Measurements from ENCODE around the gene ING4. TPM values are rescaled to one million over a fixed set of nuclear protein-coding genes. Genes with fewer than 3 reads are reported as not detected.
"Not testable (repeated sequence)": the region's sequence is repeated elsewhere in the genome, so short reads cannot be mapped to it uniquely, and the experiment has no call there.

Gene ING4
- total RNA-seq = 10 to 100 TPM; 19.7 to 43.3 TPM
- polyA plus RNA-seq = 10 to 100 TPM; 45.3 to 63.7 TPM
- long read RNA-seq, donor 1, transcript ING4-202 (8 exons, 1,393 nt) = major isoform, 41 of 107 reads
- long read RNA-seq, donor 1, transcript ING4-201 (8 exons, 1,709 nt) = minor isoform, 29 of 107 reads
- long read RNA-seq, donor 1, transcript ING4-203 (8 exons, 741 nt) = minor isoform, 9 of 107 reads
- long read RNA-seq, donor 1, partial matches to known transcripts = 3 of 107 reads
- long read RNA-seq, donor 1, other reads (novel, unspliced or antisense) = 16 of 107 reads
- long read RNA-seq, donor 2, transcript ING4-201 (8 exons, 1,709 nt) = major isoform, 11 of 32 reads
- long read RNA-seq, donor 2, transcript ING4-202 (8 exons, 1,393 nt) = minor isoform, 7 of 32 reads
- long read RNA-seq, donor 2, partial matches to known transcripts = 4 of 32 reads
- long read RNA-seq, donor 2, other reads (novel, unspliced or antisense) = 6 of 32 reads

GRCh38 chr12:6662906-6663742, at the start of gene ING4:
TSS of gene ING4 (minus strand) at chr12:6663119. CDS start at chr12:6663101, 18 bp downstream.
- DNase-seq (peak; percentile 98), ATAC-seq (ENCODE audit: low FRiP score) (peak; percentile 100)
- intact Hi-C loops (cut with DNase I) = loop anchor here in 1 of 2 donors (1.0 to 5.0 kb wide), 3 partner anchors 26 to 94 kb away; partner anchors contain the start of genes NOP2 and ZNF384
- Histone ChIP-seq H3K4me3 (ENCODE audit: low read length in 2 of 2) (peak within 1 kb of the TSS; percentile 89 to 91), H3K9me3 (ENCODE audit: control insufficient read depth, low read length) (no peaks in the 10 kb centered on the region), H3K4me1 (ENCODE audit: control insufficient read depth in 1 of 2, insufficient read depth in 2 of 2, low read length in 2 of 2) (no peaks in the 10 kb centered on the region), H3K27ac (ENCODE audit: low read depth in 1 of 2, low read length in 2 of 2) (peak within 1 kb of the TSS in 1 of 2 donors; percentile 58), H3K36me3 (ENCODE audit: control insufficient read depth in 1 of 2, insufficient read depth in 2 of 2, low read length in 1 of 2) (peaks cover 0 to 9% of the 10 kb centered on the region in 2 donors), H3K27me3 (ENCODE audit: control insufficient read depth in 1 of 2, insufficient read depth in 2 of 2, low read length in 1 of 2) (no peaks in the 10 kb centered on the region)
- WGBS, 2 donors = 2% methylated on average over 37 of the region's 37 CpGs

GRCh38 chr12:6708960-6709394, 46.1 kb upstream of the ING4 start:
- DNase-seq (peak in 1 of 2 donors; percentile 51), ATAC-seq (ENCODE audit: low FRiP score) (no peak)
- no peak overlapping the region for H3K27ac ChIP-seq (ENCODE audit: low read depth in 1 of 2, low read length in 2 of 2)
- H3K27me3 ChIP-seq (ENCODE audit: control insufficient read depth in 1 of 2, insufficient read depth in 2 of 2, low read length in 1 of 2) = no peaks in the 10 kb centered on the region
- H3K9me3 ChIP-seq (ENCODE audit: control insufficient read depth, low read length) = no peaks in the 10 kb centered on the region
- intact Hi-C loops (cut with DNase I) = no loop called here
- H3K4me1 ChIP-seq (ENCODE audit: control insufficient read depth in 1 of 2, insufficient read depth in 2 of 2, low read length in 2 of 2) = no peaks in the 10 kb centered on the region
- 78 to 83% methylated on average over 16 of the region's 16 CpGs for WGBS, 2 donors
- no peaks in the 10 kb centered on the region for H3K36me3 ChIP-seq (ENCODE audit: control insufficient read depth in 1 of 2, insufficient read depth in 2 of 2, low read length in 1 of 2)
- no peak overlapping the region for H3K4me3 ChIP-seq (ENCODE audit: low read length in 2 of 2)

- WGBS, 2 donors = 91 to 93% methylated on average over 21 of the region's 21 CpGs
- H3K4me1 ChIP-seq (ENCODE audit: control insufficient read depth in 1 of 2, insufficient read depth in 2 of 2, low read length in 2 of 2); H3K27me3 ChIP-seq (ENCODE audit: control insufficient read depth in 1 of 2, insufficient read depth in 2 of 2, low read length in 1 of 2); H3K36me3 ChIP-seq (ENCODE audit: control insufficient read depth in 1 of 2, insufficient read depth in 2 of 2, low read length in 1 of 2); H3K9me3 ChIP-seq (ENCODE audit: control insufficient read depth, low read length); H3K27ac ChIP-seq (ENCODE audit: low read depth in 1 of 2, low read length in 2 of 2); H3K4me3 ChIP-seq (ENCODE audit: low read length in 2 of 2); ATAC-seq (ENCODE audit: low FRiP score); intact Hi-C loops (cut with DNase I): not testable (repeated sequence)
- DNase-seq = peak in 1 of 2 donors; percentile 57
Measured at GRCh38 chr12:6708351-6708750, 45.4 kb upstream of the ING4 start.

GRCh38 chr12:6703631-6704030, 40.7 kb upstream of the ING4 start:
- H3K9me3 ChIP-seq (ENCODE audit: control insufficient read depth, low read length) = no peaks in the 10 kb centered on the region
- H3K36me3 ChIP-seq (ENCODE audit: control insufficient read depth in 1 of 2, insufficient read depth in 2 of 2, low read length in 1 of 2) = no peaks in the 10 kb centered on the region
- ATAC-seq (ENCODE audit: low FRiP score) (no peak), DNase-seq (peak; percentile 28 to 43)
- no peaks in the 10 kb centered on the region for H3K27me3 ChIP-seq (ENCODE audit: control insufficient read depth in 1 of 2, insufficient read depth in 2 of 2, low read length in 1 of 2)
- intact Hi-C loops (cut with DNase I) = no loop called here
- no peaks in the 10 kb centered on the region for H3K4me1 ChIP-seq (ENCODE audit: control insufficient read depth in 1 of 2, insufficient read depth in 2 of 2, low read length in 2 of 2)
- H3K4me3 ChIP-seq (ENCODE audit: low read length in 2 of 2) = no peak overlapping the region
- 27 to 32% methylated on average over 10 of the region's 10 CpGs for WGBS, 2 donors
- H3K27ac ChIP-seq (ENCODE audit: low read depth in 1 of 2, low read length in 2 of 2) = no peak overlapping the region

- H3K27me3 ChIP-seq (ENCODE audit: control insufficient read depth in 1 of 2, insufficient read depth in 2 of 2, low read length in 1 of 2) = no peaks in the 10 kb centered on the region
- H3K4me1 ChIP-seq (ENCODE audit: control insufficient read depth in 1 of 2, insufficient read depth in 2 of 2, low read length in 2 of 2) = no peaks in the 10 kb centered on the region
- H3K9me3 ChIP-seq (ENCODE audit: control insufficient read depth, low read length) = no peaks in the 10 kb centered on the region
- 27% methylated on average over 13 of the region's 13 CpGs for WGBS, 2 donors
- DNase-seq (peak in 1 of 2 donors; percentile 5), ATAC-seq (ENCODE audit: low FRiP score) (no peak)
- H3K36me3 ChIP-seq (ENCODE audit: control insufficient read depth in 1 of 2, insufficient read depth in 2 of 2, low read length in 1 of 2) = no peaks in the 10 kb centered on the region
- intact Hi-C loops (cut with DNase I) = no loop called here
- peak overlapping the region in 1 of 2 donors; percentile 87 for H3K4me3 ChIP-seq (ENCODE audit: low read length in 2 of 2)
- no peak overlapping the region for H3K27ac ChIP-seq (ENCODE audit: low read depth in 1 of 2, low read length in 2 of 2)
Measured at GRCh38 chr12:6701078-6701768, 38.3 kb upstream of the ING4 start.

- peak within 1 kb of the TSS; percentile 36 to 87 for H3K4me3 ChIP-seq (ENCODE audit: low read length in 2 of 2)
- WGBS, 2 donors = 0 to 1% methylated on average over 14 to 42 of the region's 43 CpGs
- peak within 1 kb of the TSS in 1 of 2 donors; percentile 20 for H3K27ac ChIP-seq (ENCODE audit: low read depth in 1 of 2, low read length in 2 of 2)
- no peaks in the 10 kb centered on the region for H3K27me3 ChIP-seq (ENCODE audit: control insufficient read depth in 1 of 2, insufficient read depth in 2 of 2, low read length in 1 of 2)
- H3K36me3 ChIP-seq (ENCODE audit: control insufficient read depth in 1 of 2, insufficient read depth in 2 of 2, low read length in 1 of 2) = no peaks in the 10 kb centered on the region
- ATAC-seq (ENCODE audit: low FRiP score) (peak; percentile 55), DNase-seq (peak; percentile 73 to 86)
- no peaks in the 10 kb centered on the region for H3K9me3 ChIP-seq (ENCODE audit: control insufficient read depth, low read length)
- intact Hi-C loops (cut with DNase I) = no loop called here
- no peaks in the 10 kb centered on the region for H3K4me1 ChIP-seq (ENCODE audit: control insufficient read depth in 1 of 2, insufficient read depth in 2 of 2, low read length in 2 of 2)
Measured at GRCh38 chr12:6700646-6701051, 37.7 kb upstream of the ING4 start, which contains the start of gene PIANP. TSS of gene PIANP (minus strand) at chr12:6700815. CDS start at chr12:6698061, 2,754 bp downstream.

- H3K36me3 ChIP-seq (ENCODE audit: control insufficient read depth in 1 of 2, insufficient read depth in 2 of 2, low read length in 1 of 2) = no peaks in the 10 kb centered on the region
- H3K27ac ChIP-seq (ENCODE audit: low read depth in 1 of 2, low read length in 2 of 2) = peak overlapping the region in 1 of 2 donors; percentile 20
- intact Hi-C loops (cut with DNase I) = no loop called here
- no peaks in the 10 kb centered on the region for H3K9me3 ChIP-seq (ENCODE audit: control insufficient read depth, low read length)
- DNase-seq (peak; percentile 49 to 80), ATAC-seq (ENCODE audit: low FRiP score) (peak; percentile 27)
- H3K4me3 ChIP-seq (ENCODE audit: low read length in 2 of 2) = peak overlapping the region; percentile 36 to 87
- no peaks in the 10 kb centered on the region for H3K4me1 ChIP-seq (ENCODE audit: control insufficient read depth in 1 of 2, insufficient read depth in 2 of 2, low read length in 2 of 2)
- 0 to 1% methylated on average over 53 to 65 of the region's 65 CpGs for WGBS, 2 donors
- no peaks in the 10 kb centered on the region for H3K27me3 ChIP-seq (ENCODE audit: control insufficient read depth in 1 of 2, insufficient read depth in 2 of 2, low read length in 1 of 2)
Measured at GRCh38 chr12:6699989-6700645, 37.2 kb upstream of the ING4 start.

Measured in aorta (tissue), 5 donors.